MM.1S (cell line): ENCODE results near the gene CYYR1.

Source experiments
- DNase-seq: peaks from one replicate; pipeline ENCODE4 v3.0.0-alpha.2; 2015
- H2AFZ ChIP-seq: fragments of 300-600 bp; sonication (generic); 2 replicates; pipeline ENCODE4 v1.6.0; 2016; ENCODE audit warnings: antibody characterized with exemption, low read length
- H3F3A ChIP-seq: fragments of 300-600 bp; sonication (generic); 2 replicates; pipeline ENCODE4 v1.6.1; 2016; ENCODE audit warnings: mild to moderate bottlenecking, antibody characterized with exemption, low read length, moderate library complexity, mixed read lengths; ENCODE audit not compliant: insufficient read depth
- H3K27ac ChIP-seq: fragments of 300-600 bp; sonication (generic); 2 replicates; pipeline ENCODE4 v1.5.1; 2016; ENCODE audit warnings: mild to moderate bottlenecking, low read length
- H3K27me3 ChIP-seq: fragments of 300-600 bp; sonication (generic); replicated peaks from 2 replicates; pipeline ENCODE4 v1.6.0; 2016; ENCODE audit warnings: low read length; ENCODE audit not compliant: insufficient read depth
- H3K36me3 ChIP-seq: fragments of 300-600 bp; sonication (generic); replicated peaks from 2 replicates; pipeline ENCODE4 v1.6.1; 2016; ENCODE audit warnings: mild to moderate bottlenecking, low read length, mixed read lengths; ENCODE audit not compliant: insufficient read depth
- H3K4me1 ChIP-seq: fragments of 300-600 bp; sonication (generic); 2 replicates; pipeline ENCODE4 v1.6.1; 2016; ENCODE audit warnings: low read length, mixed read lengths
- H3K4me2 ChIP-seq: fragments of 300-600 bp; sonication (generic); 2 replicates; pipeline ENCODE4 v1.6.0; 2016; ENCODE audit warnings: low read depth, low read length
- H3K4me3 ChIP-seq: fragments of 300-600 bp; sonication (generic); 2 replicates; pipeline ENCODE4 v1.5.1; 2016; ENCODE audit warnings: low read length, mixed read lengths
- H3K79me2 ChIP-seq: fragments of 300-600 bp; sonication (generic); 2 replicates; pipeline ENCODE4 v1.6.1; 2016; ENCODE audit warnings: mixed run types, low read length, mixed read lengths
- H3K9ac ChIP-seq: fragments of 300-600 bp; sonication (generic); 2 replicates; pipeline ENCODE4 v1.6.1; 2016; ENCODE audit warnings: low read length, mixed read lengths
- H3K9me2 ChIP-seq: fragments of 300-600 bp; sonication (generic); replicated peaks from 2 replicates; pipeline ENCODE4 v1.6.1; 2016; ENCODE audit warnings: mild to moderate bottlenecking, low read length, mixed read lengths; ENCODE audit not compliant: insufficient read depth
- H3K9me3 ChIP-seq: fragments of 300-600 bp; sonication (generic); replicated peaks from 2 replicates; pipeline ENCODE4 v1.6.1; 2016; ENCODE audit warnings: mild to moderate bottlenecking, low read length, mixed read lengths; ENCODE audit not compliant: insufficient read depth
- H4K20me1 ChIP-seq: fragments of 300-600 bp; sonication (generic); 2 replicates; pipeline ENCODE4 v1.6.1; 2016; ENCODE audit warnings: mild to moderate bottlenecking, low read length, moderate library complexity, mixed read lengths; ENCODE audit not compliant: insufficient read depth
- EZH2 ChIP-seq: fragments of 300-600 bp; sonication (generic); optimal IDR thresholded peaks from 2 replicates; pipeline ENCODE3; 2017; ENCODE audit warnings: low read depth, mild to moderate bottlenecking, antibody characterized with exemption, low read length, mixed read lengths
- EZH2phosphoT487 ChIP-seq: fragments of 300-600 bp; sonication (generic); IDR thresholded peaks from 2 replicates; pipeline ENCODE4 v1.6.1; 2018; ENCODE audit warnings: antibody characterized with exemption, low read length
- TF ChIP-seq, protein P1 (sequence below): fragments of 300-600 bp; sonication (generic); IDR thresholded peaks from 2 replicates; pipeline ENCODE4 v1.5.1; 2016; ENCODE audit warnings: antibody characterized with exemption, low read length, mixed read lengths

The CYYR1 gene

GRCh38 chr21:26473471-26473870, 99.6 kb downstream of the CYYR1 start:
- Histone ChIP-seq H3K27me3 (no peaks in the 10 kb centered on the region), H3K9ac (no peak overlapping the region), H2AFZ (no peak overlapping the region), H3K4me3 (no peak overlapping the region), H3K9me3 (no peaks in the 10 kb centered on the region), H3K79me2 (no peaks in the 10 kb centered on the region), H3K9me2 (no peaks in the 10 kb centered on the region), H3K27ac (no peak overlapping the region), H4K20me1 (no peaks in the 10 kb centered on the region), H3F3A (no peaks in the 10 kb centered on the region), H3K36me3 (no peaks in the 10 kb centered on the region), H3K4me1 (no peaks in the 10 kb centered on the region), H3K4me2 (no peak overlapping the region)
- no peak for DNase-seq
- no peak for TF ChIP-seq EZH2
- TF ChIP-seq, protein P1, sequence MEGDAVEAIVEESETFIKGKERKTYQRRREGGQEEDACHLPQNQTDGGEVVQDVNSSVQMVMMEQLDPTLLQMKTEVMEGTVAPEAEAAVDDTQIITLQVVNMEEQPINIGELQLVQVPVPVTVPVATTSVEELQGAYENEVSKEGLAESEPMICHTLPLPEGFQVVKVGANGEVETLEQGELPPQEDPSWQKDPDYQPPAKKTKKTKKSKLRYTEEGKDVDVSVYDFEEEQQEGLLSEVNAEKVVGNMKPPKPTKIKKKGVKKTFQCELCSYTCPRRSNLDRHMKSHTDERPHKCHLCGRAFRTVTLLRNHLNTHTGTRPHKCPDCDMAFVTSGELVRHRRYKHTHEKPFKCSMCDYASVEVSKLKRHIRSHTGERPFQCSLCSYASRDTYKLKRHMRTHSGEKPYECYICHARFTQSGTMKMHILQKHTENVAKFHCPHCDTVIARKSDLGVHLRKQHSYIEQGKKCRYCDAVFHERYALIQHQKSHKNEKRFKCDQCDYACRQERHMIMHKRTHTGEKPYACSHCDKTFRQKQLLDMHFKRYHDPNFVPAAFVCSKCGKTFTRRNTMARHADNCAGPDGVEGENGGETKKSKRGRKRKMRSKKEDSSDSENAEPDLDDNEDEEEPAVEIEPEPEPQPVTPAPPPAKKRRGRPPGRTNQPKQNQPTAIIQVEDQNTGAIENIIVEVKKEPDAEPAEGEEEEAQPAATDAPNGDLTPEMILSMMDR, result no peak
- TF ChIP-seq EZH2phosphoT487, result no peak

DNA sequence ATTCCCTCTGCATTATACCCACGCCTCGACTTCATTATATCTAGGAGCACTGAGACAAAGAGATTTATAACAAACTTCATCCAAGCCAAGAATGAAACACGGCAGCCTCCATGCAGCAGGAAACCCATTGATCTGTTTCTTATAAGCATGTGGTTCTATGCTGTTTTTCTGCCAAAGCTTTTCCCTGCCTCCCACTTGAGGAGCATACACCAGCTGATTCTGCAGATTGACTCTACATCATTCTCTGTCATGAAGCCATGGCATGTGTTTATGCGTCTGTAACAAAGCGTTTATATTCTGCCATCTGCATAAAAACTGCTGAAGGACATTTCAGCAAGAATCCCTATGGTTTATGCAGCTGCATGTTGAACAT, 102.0 kb downstream of the CYYR1 start:
- no peaks in the 10 kb centered on the region for H3K27me3 ChIP-seq
- TF ChIP-seq EZH2phosphoT487 (no peak), EZH2 (no peak)
- TF ChIP-seq, protein P1, result no peak
- no peak overlapping the region for H2AFZ ChIP-seq
- no peaks in the 10 kb centered on the region for H3K36me3 ChIP-seq
- no peaks in the 10 kb centered on the region for H4K20me1 ChIP-seq
- no peak overlapping the region for H3K4me3 ChIP-seq
- no peaks in the 10 kb centered on the region for H3F3A ChIP-seq
- no peak overlapping the region for H3K4me2 ChIP-seq
- no peak overlapping the region for H3K9ac ChIP-seq
- H3K4me1 ChIP-seq, result no peaks in the 10 kb centered on the region
- no peak for DNase-seq
- H3K9me2 ChIP-seq, result no peaks in the 10 kb centered on the region
- no peak overlapping the region for H3K27ac ChIP-seq
- H3K9me3 ChIP-seq, result no peaks in the 10 kb centered on the region
- H3K79me2 ChIP-seq, result no peaks in the 10 kb centered on the region

- Histone ChIP-seq H3K9ac (no peak overlapping the region), H3K27me3 (no peaks in the 10 kb centered on the region), H3K9me2 (no peaks in the 10 kb centered on the region), H3K9me3 (no peaks in the 10 kb centered on the region), H3K4me1 (no peaks in the 10 kb centered on the region), H2AFZ (no peak overlapping the region), H3F3A (no peaks in the 10 kb centered on the region), H3K79me2 (no peaks in the 10 kb centered on the region), H3K27ac (no peak overlapping the region), H4K20me1 (no peaks in the 10 kb centered on the region), H3K4me3 (no peak overlapping the region), H3K36me3 (no peaks in the 10 kb centered on the region), H3K4me2 (no peak overlapping the region)
- TF ChIP-seq EZH2phosphoT487 (no peak), EZH2 (no peak)
- TF ChIP-seq, protein P1, result no peak
- no peak for DNase-seq
Measured at GRCh38 chr21:26470351-26471098, 102.6 kb downstream of the CYYR1 start.
